Stimulated activated CD4-positive, alpha-beta T cell treated with anti-CD3 and anti-CD28 coated beads, Interleukin-1b, Interleukin-23, amount 100 ng/mL, for 48 hours (primary cell): ENCODE data around the gene FDPS.
"Not testable (repeated sequence)": the region's sequence is repeated elsewhere in the genome, so short reads cannot be mapped to it uniquely, and the experiment has no call there.

ENCODE experiments used
- DNase-seq: peaks from one replicate; pipeline ENCODE4 v3.0.0-alpha.2; 2020

The FDPS gene

GRCh38 chr1:155320661-155321617 lies 12.3 kb downstream of the FDPS start, which contains the start of gene RUSC1:
TSS of gene RUSC1 (plus strand) at chr1:155320894. CDS start at chr1:155321774, 880 bp downstream.
- DNase-seq = peak; percentile 73

GRCh38 chr1:155321639-155322503 lies 13.2 kb downstream of the FDPS start:
- DNase-seq = no peak

GRCh38 chr1:155322571-155322952 lies 13.9 kb downstream of the FDPS start:
- DNase-seq = peak; percentile 13

GRCh38 chr1:155322953-155323728 lies 14.5 kb downstream of the FDPS start:
- peak; percentile 82 for DNase-seq

GRCh38 chr1:155323729-155324036 lies 15.0 kb downstream of the FDPS start:
- peak; percentile 81 for DNase-seq

- DNase-seq = peak; percentile 93
Measured at GRCh38 chr1:155324037-155324716, 15.5 kb downstream of the FDPS start.

GRCh38 chr1:155324717-155325602 lies 16.3 kb downstream of the FDPS start:
- DNase-seq = peak; percentile 6

GRCh38 chr1:155325603-155325893 lies 16.9 kb downstream of the FDPS start:
- no peak for DNase-seq

GRCh38 chr1:155326020-155326526 lies 17.4 kb downstream of the FDPS start:
- DNase-seq = no peak

GRCh38 chr1:155326631-155327037 lies 18.0 kb downstream of the FDPS start:
- no peak for DNase-seq

GRCh38 chr1:155327981-155328380 lies 19.3 kb downstream of the FDPS start:
- DNase-seq = no peak

- DNase-seq = not testable (repeated sequence)
Measured at GRCh38 chr1:155328856-155329255, 20.2 kb downstream of the FDPS start.

GRCh38 chr1:155329980-155330598 lies 21.4 kb downstream of the FDPS start:
- no peak for DNase-seq

GRCh38 chr1:155334962-155335361 lies 26.3 kb downstream of the FDPS start:
- no peak for DNase-seq

GRCh38 chr1:155339515-155340097 lies 30.9 kb downstream of the FDPS start:
- no peak for DNase-seq

GRCh38 chr1:155342842-155343241 lies 34.2 kb downstream of the FDPS start:
- DNase-seq = no peak

- no peak for DNase-seq
Measured at GRCh38 chr1:155352631-155353030, 44.0 kb downstream of the FDPS start.

GRCh38 chr1:155360051-155360450 lies 51.4 kb downstream of the FDPS start:
- DNase-seq = no peak
